Uterus (tissue), 2 donors: ENCODE results near the gene KRTAP10-12.

Experiments
- CTCF ChIP-seq, 4 experiments: fragments of 200-600 bp in 2 of 4; fragments of 450-650 bp in 2 of 4; sonication (generic) in 2 of 4; IDR thresholded peaks; one replicate each; pipeline ENCODE4 v1.5.1; 2016 to 2019; ENCODE audit warnings: antibody characterized with exemption in 4 of 4, mild to moderate bottlenecking in 2 of 4, moderate library complexity in 1 of 4
- POLR2A ChIP-seq, 2 donors: fragments of 450-650 bp; IDR thresholded peaks; one replicate each; pipeline ENCODE4 v1.6.1; 2016; ENCODE audit warnings: antibody characterized with exemption in 2 of 2, mild to moderate bottlenecking in 1 of 2, moderate library complexity in 1 of 2

- peak in 1 of 4 experiments; percentile 7 for TF ChIP-seq CTCF (IDR thresholded peaks at IDR 0.05)
- TF ChIP-seq POLR2A (IDR thresholded peaks at IDR 0.05) = no peak
Observed at GRCh38 chr21:44742418-44743153, 45.6 kb downstream of the KRTAP10-12 start.
